Measurements from ENCODE around the gene CAGE1.
A peak's percentile ranks its signal among the peaks of the same experiment; 100 is the strongest.

CAGE1 gene

DNA sequence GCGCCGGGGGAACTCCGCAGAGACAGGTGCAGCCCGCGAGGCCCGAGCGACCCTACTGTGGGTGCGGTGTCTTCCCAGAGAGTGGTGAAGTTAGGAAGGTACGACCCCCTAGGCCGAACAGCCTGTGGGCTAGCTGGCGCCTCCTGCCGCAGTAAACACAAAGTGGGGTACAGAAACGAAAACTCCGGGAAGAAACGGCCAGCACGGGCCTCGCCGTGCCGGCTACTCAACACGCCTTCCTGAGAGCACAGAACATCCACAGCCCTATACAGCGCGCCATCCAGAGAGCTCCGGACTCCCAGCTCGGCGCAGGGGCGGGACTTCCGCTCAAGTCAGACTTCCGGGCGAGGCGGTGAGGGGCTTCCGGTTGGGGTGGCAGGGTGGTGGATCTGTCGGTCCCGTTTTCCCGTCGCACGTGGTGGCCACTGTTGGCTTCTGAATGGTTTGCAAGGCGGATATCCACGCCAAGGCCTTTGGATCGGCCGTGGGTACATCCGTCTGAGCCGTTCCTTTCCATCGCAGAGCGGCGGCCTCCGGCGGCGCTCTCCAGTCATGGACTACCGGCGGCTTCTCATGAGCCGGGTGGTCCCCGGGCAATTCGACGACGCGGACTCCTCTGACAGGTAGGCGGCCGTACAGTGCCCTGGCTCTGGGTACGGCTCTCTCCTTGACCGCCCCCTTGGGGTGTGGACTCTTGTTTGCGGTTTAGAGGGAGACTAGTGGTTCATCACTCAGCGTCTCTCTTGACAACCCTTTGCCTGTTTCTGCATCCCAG lies at the start of gene CAGE1, which contains the start of gene RIOK1:
CAGE1 (minus strand) TSS at position 292 of the 775 bp plus-strand sequence. CDS start 2,569 bp downstream, outside the sequence.
RIOK1 (plus strand) TSS at position 358 of the 775 bp plus-strand sequence; CDS start at position 553, 195 bp downstream.
- DNase-seq: peak; percentile 95

- DNase-seq: no peak
Measured at GRCh38 chr6:7439228-7439627, 49.7 kb upstream of the CAGE1 start.

GRCh38 chr6:7438011-7438410 lies 48.5 kb upstream of the CAGE1 start:
- DNase-seq: no peak

- no peak for DNase-seq
Measured at GRCh38 chr6:7434672-7435071, 45.1 kb upstream of the CAGE1 start.

GRCh38 chr6:7433121-7433617 lies 43.6 kb upstream of the CAGE1 start:
- DNase-seq: no peak

- DNase-seq: no peak
Measured at GRCh38 chr6:7432391-7433120, 43.0 kb upstream of the CAGE1 start.

DNA sequence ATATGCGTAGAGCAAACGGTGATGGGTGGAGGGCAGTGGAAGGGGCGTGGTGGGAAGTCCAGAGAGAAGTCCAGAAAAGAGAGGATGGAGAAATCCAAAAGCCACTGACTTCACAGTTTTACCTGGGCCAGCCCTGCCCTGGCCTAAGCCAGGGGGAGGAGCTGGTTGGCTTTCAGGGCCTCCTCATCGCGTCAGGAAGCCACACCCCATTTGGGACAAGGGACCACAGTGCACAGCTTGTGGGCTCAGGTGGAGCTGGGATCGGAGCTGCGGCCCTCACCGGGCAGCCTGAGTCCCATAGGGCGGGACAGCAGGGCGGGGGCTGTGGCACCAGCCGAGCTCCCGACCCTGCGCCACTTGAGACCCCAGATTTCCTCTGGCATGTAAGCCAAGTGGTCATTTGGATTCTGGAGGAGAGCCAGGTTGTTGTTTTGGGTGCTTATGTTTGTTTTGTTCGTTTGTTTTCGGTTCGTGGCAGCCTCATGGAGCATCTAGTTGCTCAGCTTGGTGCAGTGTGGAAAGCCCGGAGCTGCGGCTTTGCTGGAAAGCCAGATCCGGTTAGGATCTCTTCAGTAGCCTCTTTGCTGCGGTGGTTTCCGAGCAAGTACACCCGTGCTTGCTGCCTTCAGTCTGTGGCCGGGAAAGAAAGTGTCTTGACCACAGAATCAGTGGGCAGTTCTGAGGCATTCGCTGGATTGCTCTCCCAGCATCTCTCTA lies 42.3 kb upstream of the CAGE1 start:
- no peak for DNase-seq

DNA sequence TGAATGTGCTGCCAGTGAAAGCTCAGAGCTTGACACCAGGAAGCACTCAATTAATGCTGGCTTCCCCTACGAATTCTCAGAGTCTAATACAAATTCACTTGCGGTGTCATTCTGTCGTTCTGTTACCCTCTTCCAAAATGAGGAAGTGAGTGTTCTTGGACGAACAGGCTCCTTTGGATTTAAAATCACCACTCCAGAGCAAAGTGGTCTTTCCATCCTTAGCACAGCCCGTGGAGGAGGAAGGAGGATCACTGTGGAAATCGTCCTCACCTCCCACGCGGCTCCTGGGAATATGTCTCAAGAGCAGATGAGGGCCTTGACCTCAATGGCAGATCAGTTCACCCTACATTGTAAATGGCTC lies 41.8 kb upstream of the CAGE1 start:
- DNase-seq: no peak

- DNase-seq: no peak
Measured at GRCh38 chr6:7426447-7427169, 37.1 kb upstream of the CAGE1 start.

DNA sequence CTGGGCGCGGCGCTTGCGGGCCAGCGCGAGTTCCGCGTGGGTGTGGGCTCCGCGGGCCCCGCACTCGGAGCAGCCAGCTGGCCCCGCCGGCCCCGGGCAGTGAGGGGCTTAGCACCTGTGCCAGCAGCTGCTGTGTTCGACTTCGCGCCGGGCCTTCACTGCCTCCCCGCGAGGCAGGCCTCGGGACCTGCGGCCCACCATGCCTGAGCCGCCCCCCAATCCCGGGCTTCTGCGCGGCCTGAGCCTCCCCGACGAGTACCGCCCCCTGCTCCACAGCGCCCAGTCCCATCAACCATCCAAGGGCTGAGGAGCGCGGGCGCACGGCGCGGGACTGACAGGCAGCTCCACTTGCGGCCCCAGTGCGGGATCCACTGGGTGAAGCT lies 36.3 kb upstream of the CAGE1 start:
- no peak for DNase-seq

- DNase-seq: no peak
Measured at GRCh38 chr6:7424967-7425807, 35.6 kb upstream of the CAGE1 start.

DNA sequence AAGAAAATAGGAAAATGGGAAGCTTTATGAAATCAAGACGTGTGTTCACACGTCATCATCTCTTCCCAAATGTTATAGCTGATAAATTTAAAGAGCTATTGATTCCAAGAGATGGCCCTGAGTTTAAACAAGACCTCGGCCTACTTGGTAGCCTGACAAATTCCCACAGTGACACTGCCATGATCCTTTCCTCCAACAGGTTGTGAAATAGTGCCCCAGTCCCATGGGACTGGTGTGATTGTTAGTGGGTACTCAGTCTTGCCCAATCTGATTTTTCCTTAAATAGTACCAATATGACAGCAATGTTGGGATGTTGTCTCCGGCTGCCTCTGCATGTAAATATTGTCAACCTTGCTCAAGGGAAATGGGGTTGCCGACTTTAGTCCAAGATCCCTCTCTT lies 34.5 kb upstream of the CAGE1 start:
- DNase-seq: no peak

GRCh38 chr6:7421066-7421465 lies 31.5 kb upstream of the CAGE1 start:
- DNase-seq: no peak

DNA sequence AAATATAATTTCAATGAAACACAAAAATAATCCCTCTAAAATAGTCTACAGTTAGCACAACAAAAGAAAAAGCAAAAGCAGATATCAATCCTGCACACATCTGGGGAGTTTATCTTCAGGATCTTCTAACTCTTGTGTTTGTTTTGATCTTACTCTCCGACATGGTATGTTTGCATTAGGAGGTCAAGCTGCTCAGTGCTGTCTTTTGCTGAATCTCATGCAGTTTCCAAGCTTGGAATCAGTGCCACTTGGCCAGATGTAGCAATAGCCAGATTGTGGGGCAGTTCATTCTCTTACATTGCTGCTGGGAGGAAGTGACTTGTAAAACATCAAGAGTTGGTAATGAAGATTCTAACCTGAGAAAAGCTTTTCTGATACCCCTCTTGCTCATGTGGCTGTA lies 29.5 kb upstream of the CAGE1 start:
- no peak for DNase-seq

GRCh38 chr6:7418238-7418905 lies 28.8 kb upstream of the CAGE1 start:
- DNase-seq: no peak

- DNase-seq: no peak
Measured at GRCh38 chr6:7417684-7418083, 28.1 kb upstream of the CAGE1 start.

GRCh38 chr6:7414811-7415210 lies 25.3 kb upstream of the CAGE1 start:
- no peak for DNase-seq

- DNase-seq: no peak
Measured at GRCh38 chr6:7413151-7413823, 23.7 kb upstream of the CAGE1 start.

DNA sequence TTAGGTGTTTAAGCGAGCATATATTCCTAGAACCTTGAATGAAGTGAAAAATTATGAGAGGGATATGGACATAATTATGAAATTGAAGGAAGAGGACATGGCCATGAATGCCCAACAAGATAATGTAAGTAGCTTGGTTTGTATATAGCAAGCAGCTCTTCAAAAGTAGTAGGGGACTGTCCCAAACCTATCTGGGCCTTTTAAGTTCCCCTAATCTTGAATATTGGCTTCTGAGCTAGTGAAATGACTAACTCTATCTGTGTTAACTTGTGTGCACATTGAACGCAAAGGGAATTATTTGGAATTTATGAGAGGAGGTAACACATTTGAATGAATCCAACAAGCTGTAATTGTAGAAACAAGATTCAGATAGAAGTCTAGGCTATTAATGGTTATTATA lies 21.8 kb upstream of the CAGE1 start:
- DNase-seq: no peak

DNA sequence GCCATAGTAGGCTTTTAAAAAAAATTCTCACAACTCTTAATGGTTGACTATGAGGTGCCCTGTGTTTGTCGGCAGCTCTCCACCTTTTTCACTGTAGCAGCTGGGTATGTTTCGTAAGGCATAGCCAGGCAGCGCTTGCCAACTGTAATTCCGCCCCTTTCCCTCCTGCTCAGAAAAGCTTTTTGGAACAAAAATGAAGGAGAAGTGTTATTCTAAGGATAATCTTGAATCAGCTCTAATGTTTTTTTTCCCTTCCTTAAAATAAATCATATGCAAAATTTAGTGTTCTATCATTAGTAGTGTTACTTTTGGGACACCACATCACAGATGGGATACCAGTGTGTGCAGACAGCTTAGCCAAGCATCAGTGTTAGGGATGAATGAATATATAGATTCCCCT lies 21.3 kb upstream of the CAGE1 start:
- no peak for DNase-seq

- DNase-seq: no peak
Measured at GRCh38 chr6:7409740-7410139, 20.2 kb upstream of the CAGE1 start.

All from activated CD4-positive, CD25-positive, alpha-beta regulatory T cell treated with anti-CD3 and anti-CD28 coated beads, Interleukin-2, amount 50 U/mL, for 72 hours (primary cell).